ENCODE results near the gene SULT6B1.
"Not testable (repeated sequence)": the region's sequence is repeated elsewhere in the genome, so short reads cannot be mapped to it uniquely, and the experiment has no call there.

Gene SULT6B1

GRCh38 chr2:37224063-37224462 is 35.6 kb upstream of the SULT6B1 start:
- no peak overlapping the region for H3K27ac ChIP-seq
- TF ChIP-seq, protein P1, sequence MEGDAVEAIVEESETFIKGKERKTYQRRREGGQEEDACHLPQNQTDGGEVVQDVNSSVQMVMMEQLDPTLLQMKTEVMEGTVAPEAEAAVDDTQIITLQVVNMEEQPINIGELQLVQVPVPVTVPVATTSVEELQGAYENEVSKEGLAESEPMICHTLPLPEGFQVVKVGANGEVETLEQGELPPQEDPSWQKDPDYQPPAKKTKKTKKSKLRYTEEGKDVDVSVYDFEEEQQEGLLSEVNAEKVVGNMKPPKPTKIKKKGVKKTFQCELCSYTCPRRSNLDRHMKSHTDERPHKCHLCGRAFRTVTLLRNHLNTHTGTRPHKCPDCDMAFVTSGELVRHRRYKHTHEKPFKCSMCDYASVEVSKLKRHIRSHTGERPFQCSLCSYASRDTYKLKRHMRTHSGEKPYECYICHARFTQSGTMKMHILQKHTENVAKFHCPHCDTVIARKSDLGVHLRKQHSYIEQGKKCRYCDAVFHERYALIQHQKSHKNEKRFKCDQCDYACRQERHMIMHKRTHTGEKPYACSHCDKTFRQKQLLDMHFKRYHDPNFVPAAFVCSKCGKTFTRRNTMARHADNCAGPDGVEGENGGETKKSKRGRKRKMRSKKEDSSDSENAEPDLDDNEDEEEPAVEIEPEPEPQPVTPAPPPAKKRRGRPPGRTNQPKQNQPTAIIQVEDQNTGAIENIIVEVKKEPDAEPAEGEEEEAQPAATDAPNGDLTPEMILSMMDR (IDR thresholded peaks at IDR 0.05): no peak
- no peak for TF ChIP-seq ZFX (IDR thresholded peaks at IDR 0.05; ENCODE audit: borderline replicate concordance)

GRCh38 chr2:37223131-37223530 is 34.7 kb upstream of the SULT6B1 start:
- no peak overlapping the region for H3K27ac ChIP-seq
- TF ChIP-seq, protein P1 (IDR thresholded peaks at IDR 0.05): no peak
- no peak for TF ChIP-seq ZFX (IDR thresholded peaks at IDR 0.05; ENCODE audit: borderline replicate concordance)

- H3K27ac ChIP-seq: no peak overlapping the region
- TF ChIP-seq, protein P1 (IDR thresholded peaks at IDR 0.05): no peak
- TF ChIP-seq ZFX (IDR thresholded peaks at IDR 0.05; ENCODE audit: borderline replicate concordance): no peak
These were observed 30.6 kb upstream of the SULT6B1 start for GRCh38 chr2:37219046-37219445.

- TF ChIP-seq, protein P1 (IDR thresholded peaks at IDR 0.05): no peak
- TF ChIP-seq ZFX (IDR thresholded peaks at IDR 0.05; ENCODE audit: borderline replicate concordance): no peak
- peak overlapping the region; percentile 23 for H3K27ac ChIP-seq
These were observed 26.8 kb upstream of the SULT6B1 start for GRCh38 chr2:37215250-37215649.

DNA sequence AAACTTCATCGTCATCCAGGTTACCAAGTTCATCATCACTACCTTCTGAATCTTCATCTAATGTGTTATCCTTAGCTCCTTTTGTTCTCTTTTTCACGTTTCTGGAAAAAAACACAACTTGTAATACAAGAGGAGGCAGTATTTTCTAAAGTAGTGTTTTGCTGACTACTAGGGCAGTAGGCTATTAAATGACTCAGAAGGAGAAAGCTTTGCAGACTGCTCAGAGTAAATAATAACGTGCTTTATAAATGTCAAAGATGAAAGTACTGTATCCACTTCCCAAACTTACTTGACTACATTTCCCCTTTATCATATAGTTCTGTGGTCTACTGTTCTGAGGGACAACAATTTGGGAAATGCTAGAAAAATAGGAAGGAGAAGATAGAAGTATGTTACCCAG is 23.5 kb upstream of the SULT6B1 start:
- no peak for TF ChIP-seq ZFX (IDR thresholded peaks at IDR 0.05; ENCODE audit: borderline replicate concordance)
- TF ChIP-seq, protein P1 (IDR thresholded peaks at IDR 0.05): no peak
- no peak overlapping the region for H3K27ac ChIP-seq

DNA sequence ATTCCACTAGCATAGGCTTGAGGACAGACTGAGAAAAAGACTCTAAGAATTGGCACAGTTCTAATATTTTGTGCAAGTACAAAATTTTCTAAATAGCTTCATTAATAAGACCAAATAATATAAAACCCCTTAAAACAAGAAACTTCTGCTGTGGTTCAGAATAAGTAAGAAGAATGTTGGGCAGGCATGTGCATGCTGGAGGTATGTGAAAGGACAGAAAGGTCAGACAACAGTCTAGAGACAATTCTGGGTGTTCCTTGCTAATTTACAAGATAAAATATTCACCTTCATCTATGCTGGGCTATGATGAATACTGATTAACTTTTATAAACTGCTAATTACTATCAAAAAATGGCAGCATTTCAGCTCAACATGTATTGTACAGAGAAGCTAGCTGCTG is 22.7 kb upstream of the SULT6B1 start:
- no peak overlapping the region for H3K27ac ChIP-seq
- no peak for TF ChIP-seq ZFX (IDR thresholded peaks at IDR 0.05; ENCODE audit: borderline replicate concordance)
- TF ChIP-seq, protein P1 (IDR thresholded peaks at IDR 0.05): no peak

DNA sequence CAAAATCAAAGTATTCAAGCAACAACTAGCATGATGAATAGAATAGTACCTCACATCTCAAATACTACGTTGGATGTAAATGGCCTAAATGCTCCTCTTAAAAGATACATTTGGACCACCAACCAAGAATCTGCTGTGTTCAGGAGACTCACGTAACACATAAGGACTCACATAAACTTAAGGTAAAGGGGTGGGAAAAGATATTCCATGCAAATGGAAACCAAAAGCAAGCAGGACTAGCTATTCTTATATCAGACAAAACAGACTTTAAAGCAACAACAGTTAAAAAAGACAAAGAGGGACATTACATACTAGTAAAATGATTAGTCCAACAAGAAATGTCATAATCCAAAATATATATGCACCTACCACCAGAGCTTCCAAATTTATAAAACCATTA is 18.3 kb upstream of the SULT6B1 start:
- not testable (repeated sequence) for H3K27ac ChIP-seq

- TF ChIP-seq, protein P1 (IDR thresholded peaks at IDR 0.05): no peak
- no peak for TF ChIP-seq ZFX (IDR thresholded peaks at IDR 0.05; ENCODE audit: borderline replicate concordance)
- H3K27ac ChIP-seq: no peak overlapping the region
These were observed 17.3 kb upstream of the SULT6B1 start for GRCh38 chr2:37205689-37206341.

DNA sequence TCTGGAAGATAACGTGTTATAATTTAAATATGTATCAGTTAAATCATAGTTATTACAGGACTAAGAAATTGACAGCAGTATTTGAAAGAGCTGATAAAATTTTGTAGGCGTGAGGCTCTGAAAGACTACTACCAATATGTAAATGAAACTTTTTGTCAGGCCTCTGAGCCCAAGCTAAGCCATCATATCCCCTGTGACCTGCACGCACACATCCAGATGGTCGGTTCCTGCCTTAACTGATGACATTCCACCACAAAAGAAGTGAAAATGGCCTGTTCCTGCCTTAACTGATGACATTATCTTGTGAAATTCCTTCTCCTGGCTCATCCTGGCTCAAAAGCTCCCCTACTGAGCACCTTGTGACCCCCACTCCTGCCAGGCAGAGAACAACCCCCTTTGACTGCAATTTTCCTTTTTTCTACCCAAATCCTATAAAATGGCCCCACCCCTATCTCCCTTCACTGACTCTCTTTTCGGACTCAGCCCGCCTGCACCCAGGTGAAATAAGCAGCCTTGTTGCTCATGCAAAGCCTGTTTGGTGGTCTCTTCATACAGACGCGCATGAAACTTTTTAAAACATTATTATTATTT is 16.7 kb upstream of the SULT6B1 start:
- H3K27ac ChIP-seq: not testable (repeated sequence)

Measured in 22Rv1 (cell line).